GM12875 (cell line): Measurements from ENCODE around the gene BIRC2.

Experiments
- H3K4me3 ChIP-seq: one replicate; pipeline ENCODE4 v1.5.1; 2011; ENCODE audit warnings: low read depth, low read length, control low read depth
- TF ChIP-seq, protein P1 (sequence below): IDR thresholded peaks from 2 replicates; pipeline ENCODE4 v1.5.1; 2011; ENCODE audit warnings: low read depth, mild to moderate bottlenecking, control low read depth, inconsistent platforms, low read length, moderate library complexity, borderline replicate concordance; ENCODE audit not compliant: insufficient read depth

BIRC2 gene

DNA sequence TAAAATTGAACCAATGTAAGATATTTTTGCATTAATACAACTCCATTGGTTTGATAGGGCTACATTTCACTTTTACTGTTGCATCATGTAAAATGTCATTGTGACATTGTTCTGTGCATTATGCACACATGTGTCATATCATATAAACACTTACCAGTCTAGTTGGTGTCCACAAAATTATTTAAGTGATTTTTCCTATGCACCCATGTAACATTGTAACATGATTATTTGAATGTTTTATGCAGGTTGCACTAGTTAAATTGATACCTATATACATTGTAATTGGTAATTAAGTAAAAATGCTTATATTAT lies 39.3 kb upstream of the BIRC2 start:
- H3K4me3 ChIP-seq: no peak overlapping the region
- TF ChIP-seq, protein P1, sequence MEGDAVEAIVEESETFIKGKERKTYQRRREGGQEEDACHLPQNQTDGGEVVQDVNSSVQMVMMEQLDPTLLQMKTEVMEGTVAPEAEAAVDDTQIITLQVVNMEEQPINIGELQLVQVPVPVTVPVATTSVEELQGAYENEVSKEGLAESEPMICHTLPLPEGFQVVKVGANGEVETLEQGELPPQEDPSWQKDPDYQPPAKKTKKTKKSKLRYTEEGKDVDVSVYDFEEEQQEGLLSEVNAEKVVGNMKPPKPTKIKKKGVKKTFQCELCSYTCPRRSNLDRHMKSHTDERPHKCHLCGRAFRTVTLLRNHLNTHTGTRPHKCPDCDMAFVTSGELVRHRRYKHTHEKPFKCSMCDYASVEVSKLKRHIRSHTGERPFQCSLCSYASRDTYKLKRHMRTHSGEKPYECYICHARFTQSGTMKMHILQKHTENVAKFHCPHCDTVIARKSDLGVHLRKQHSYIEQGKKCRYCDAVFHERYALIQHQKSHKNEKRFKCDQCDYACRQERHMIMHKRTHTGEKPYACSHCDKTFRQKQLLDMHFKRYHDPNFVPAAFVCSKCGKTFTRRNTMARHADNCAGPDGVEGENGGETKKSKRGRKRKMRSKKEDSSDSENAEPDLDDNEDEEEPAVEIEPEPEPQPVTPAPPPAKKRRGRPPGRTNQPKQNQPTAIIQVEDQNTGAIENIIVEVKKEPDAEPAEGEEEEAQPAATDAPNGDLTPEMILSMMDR: no peak

DNA sequence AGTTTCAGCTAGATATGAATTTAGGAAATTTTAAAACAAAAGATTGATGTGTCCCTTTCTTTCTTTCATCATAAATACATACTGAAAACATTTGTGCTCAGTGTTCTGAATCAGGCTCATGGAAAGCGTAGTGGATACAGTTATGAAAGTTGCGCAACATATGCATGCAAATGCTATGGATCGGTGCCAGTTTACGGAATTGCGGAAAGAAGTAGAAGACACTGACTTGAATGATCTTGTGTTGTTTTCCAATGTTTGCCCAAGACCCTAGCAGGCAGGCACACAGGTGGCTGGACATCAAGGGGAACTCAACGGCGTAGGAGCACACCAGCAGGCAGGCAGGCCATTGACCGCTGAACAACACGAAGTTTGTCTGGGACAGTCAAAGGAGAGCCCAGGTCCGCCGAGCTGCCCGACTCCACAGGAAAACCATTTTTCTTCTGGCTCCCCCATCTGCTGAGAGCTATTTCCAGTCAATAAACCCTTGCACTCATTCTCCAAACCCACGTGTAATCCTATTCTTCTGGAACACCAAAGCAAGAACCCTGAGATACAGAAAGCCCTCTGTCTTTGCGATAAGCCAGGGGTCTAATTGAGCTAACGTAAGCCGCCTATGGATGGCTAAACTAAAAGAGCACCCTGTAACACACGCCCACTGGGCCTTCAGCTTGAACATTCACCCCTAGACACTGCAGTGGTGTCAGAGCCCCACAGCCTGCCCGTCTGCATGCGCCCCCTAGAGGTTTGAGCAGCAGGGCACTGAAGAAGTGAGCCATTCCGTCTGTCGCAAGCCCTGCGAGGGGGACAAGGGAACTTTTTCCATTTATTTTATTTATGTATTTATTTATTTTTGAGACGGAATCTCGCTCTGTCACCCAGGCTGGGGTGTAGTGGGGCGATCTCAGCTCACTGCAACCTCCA lies 37.1 kb upstream of the BIRC2 start:
- TF ChIP-seq, protein P1: peak; percentile 31; the same call in 1 of the 2 replicates
- no peak overlapping the region for H3K4me3 ChIP-seq

DNA sequence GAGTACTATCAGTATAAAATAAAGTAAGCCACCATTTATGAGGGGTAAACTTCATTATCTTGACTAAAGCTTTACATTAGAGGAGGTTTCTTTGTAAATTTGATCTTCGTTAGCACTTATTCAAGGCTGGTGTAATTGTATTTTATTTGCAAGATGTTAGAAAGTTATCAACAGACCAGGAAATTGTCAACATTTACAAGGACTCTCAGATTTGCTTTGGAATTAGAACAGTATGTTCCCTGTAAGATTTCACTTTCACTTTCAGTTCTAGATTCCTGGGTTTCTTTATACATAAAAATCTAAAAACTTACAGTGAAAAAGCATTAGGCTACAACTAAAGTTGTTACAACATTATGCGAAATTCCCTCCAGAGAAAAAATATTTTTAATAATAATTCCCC lies 34.3 kb upstream of the BIRC2 start:
- H3K4me3 ChIP-seq: no peak overlapping the region
- TF ChIP-seq, protein P1: no peak

DNA sequence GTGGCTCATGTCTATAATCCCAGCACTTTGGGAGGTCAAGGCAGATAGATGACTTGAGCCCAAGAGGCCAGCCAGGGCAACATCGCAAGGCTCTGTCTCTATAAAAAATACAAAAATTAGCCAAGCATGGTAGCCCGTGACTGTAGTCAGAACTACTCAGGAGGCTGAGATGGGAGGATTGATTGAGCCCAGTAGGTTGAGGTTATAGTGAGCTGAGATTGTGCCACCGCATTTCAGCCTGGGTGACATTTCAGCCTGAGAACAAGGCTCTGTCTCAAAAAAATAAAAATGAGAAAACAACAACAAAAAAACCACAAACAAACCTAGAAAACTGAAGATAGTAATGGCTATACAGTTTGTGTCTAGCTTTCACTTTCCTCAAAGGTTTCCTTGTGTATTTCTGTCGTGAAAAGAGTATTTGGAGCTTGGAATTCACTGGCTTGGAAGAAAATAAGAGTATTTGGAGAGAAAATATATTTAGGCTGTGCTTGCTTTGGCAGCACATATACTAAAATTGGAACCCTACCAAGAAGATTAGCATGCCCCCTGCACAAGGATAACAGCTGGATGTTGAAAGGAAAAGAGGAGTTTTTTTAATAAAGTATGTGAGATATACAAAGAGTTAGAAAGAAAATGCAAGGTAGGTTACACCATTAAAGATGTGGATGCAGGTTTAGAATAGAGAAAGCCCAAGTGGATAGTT lies 33.6 kb upstream of the BIRC2 start:
- no peak overlapping the region for H3K4me3 ChIP-seq
- TF ChIP-seq, protein P1: no peak

DNA sequence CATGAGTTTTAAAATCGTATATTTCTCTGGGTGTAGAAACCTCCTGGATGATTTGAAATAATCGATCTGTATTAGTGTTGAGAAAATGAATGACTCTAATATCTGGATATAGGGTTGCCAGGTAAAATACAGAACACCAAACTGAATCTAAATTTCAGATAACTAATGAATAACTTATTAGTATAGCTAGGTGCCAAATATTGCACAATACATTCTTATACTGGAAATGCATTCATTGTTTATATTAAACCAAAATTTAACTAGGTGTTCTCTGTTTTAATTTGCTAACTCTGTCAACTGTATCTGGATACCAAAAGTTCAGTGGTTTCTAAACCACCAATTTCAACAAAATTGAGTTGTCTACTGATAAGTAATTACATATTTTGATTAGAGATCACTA lies 32.2 kb upstream of the BIRC2 start:
- TF ChIP-seq, protein P1: no peak
- no peak overlapping the region for H3K4me3 ChIP-seq

DNA sequence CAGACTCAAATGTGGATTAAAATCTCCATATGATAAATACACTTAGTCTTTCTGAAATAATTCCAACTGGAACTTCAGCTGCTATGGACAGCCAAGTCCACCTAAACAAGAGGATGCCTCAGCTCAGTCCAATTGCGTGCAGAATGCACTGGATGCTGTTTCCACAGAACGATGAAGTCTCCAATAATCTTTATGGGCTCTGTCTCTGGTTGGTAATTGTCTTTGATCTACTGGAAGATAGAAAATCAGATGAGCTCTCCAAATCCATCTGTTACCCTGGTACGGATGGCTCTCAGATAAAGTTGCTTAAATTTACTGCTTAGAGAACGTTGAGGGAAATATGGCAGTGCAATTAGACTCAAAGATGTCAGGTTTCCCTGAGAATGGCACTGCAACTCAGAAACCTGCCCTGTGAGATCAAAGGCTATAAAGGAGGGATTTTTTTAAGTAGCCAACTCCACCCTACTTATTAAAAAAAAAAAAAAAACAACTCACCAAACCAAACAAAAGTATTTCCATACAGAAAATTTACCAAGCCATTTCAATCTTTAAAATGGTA lies 30.6 kb upstream of the BIRC2 start:
- H3K4me3 ChIP-seq: peak overlapping the region; percentile 28
- TF ChIP-seq, protein P1: no peak
